Heart left ventricle (tissue), 16 donors: ENCODE measurements around the gene TADA2A. TPM values are rescaled to one million over a fixed set of nuclear protein-coding genes. Genes with fewer than 3 reads are reported as not detected.
"Not testable (repeated sequence)": the region's sequence is repeated elsewhere in the genome, so short reads cannot be mapped to it uniquely, and the experiment has no call there.

ENCODE experiments used
- ATAC-seq, 4 donors: fragments of 200-7000 bp; cut with Tn5 transposase; one replicate each; pipeline ENCODE4 v1.9.1; 2020 to 2022; ENCODE audit warnings: moderate library complexity in 4 of 4, mild to moderate bottlenecking in 3 of 4, moderate number of reproducible peaks in 1 of 4
- DNase-seq, 5 donors: peaks; one replicate each; pipeline ENCODE4 v3.0.0-alpha.2; 2020
- H3K27ac ChIP-seq, 12 donors: fragments of 200-600 bp; sonication (generic) in 4 of 12; one replicate each; pipeline versions ENCODE4 v1.5.0 to v1.8.0; 2016 to 2022; ENCODE audit warnings: mild to moderate bottlenecking in 2 of 12
- H3K27me3 ChIP-seq, 9 donors: fragments of 200-600 bp; sonication (generic) in 2 of 9; one replicate each; pipeline versions ENCODE4 v1.5.1 to v1.8.0; 2016 to 2022; ENCODE audit warnings: mild to moderate bottlenecking in 3 of 9
- H3K36me3 ChIP-seq, 9 donors: fragments of 200-600 bp; sonication (generic) in 2 of 9; one replicate each; pipeline versions ENCODE4 v1.5.0 to v1.8.0; 2018 to 2022; ENCODE audit warnings: mild to moderate bottlenecking in 2 of 9
- H3K4me1 ChIP-seq, 12 donors: fragments of 200-600 bp; sonication (generic) in 4 of 12; one replicate each; pipeline versions ENCODE4 v1.5.0 to v1.8.0; 2016 to 2022; ENCODE audit warnings: mild to moderate bottlenecking in 3 of 12
- H3K4me3 ChIP-seq, 12 donors: fragments of 200-600 bp; sonication (generic) in 4 of 12; one replicate each; pipeline versions ENCODE4 v1.5.0 to v1.8.0; 2017 to 2022; ENCODE audit warnings: mild to moderate bottlenecking in 9 of 12, moderate library complexity in 4 of 12
- H3K9me3 ChIP-seq, 12 donors: fragments of 200-600 bp; sonication (generic) in 4 of 12; one replicate each; pipeline versions ENCODE4 v1.5.0 to v1.8.0; 2016 to 2022; ENCODE audit warnings: mild to moderate bottlenecking in 1 of 12
- POLR2A ChIP-seq, 2 donors: fragments of 450-650 bp; IDR thresholded peaks; one replicate each; pipeline ENCODE4 v1.6.1; 2017; ENCODE audit warnings: antibody characterized with exemption in 2 of 2, mild to moderate bottlenecking in 2 of 2, moderate library complexity in 2 of 2
- WGBS, 4 donors: extraction: QIAGEN DNeasy Blood & Tissue Kit in 2 of 4; methylation state at CpG; one replicate each; pipeline versions ENCODE4 v1.1.5 to v1.1.7; 2013 to 2018; 5-methylcytosine and 5-hydroxymethylcytosine counted together
- intact Hi-C, 10 donors: fragments of 100-400 bp; cut with DNase I; formaldehyde crosslinking; loops; one replicate each; pipeline versions ENCODE4 v1.11.1 to v1.14.2; 2022
- polyA plus RNA-seq, 2 donors: library from polyadenylated mRNA; stranded (reverse); fragments of 200-250 nt; gene quantifications; one replicate each; pipeline ENCODE4 v1.2.3, GENCODE V29; 2013
- total RNA-seq, 9 donors: library from RNA; depleted of rRNA in 2 of 9; stranded (reverse); fragments of >200 nt in 2 of 9; fragmentation: NEBNext Ultra II Directional in 3 of 9; extraction: Animal tissue kit (Norgen Biotek cat#: 25700) in 3 of 9; gene quantifications; one replicate each; pipeline versions ENCODE4 v1.1.0 to v1.2.4, GENCODE V29; 2016 to 2023
- TF ChIP-seq, protein P1 (sequence below), 12 donors: fragments of 200-600 bp; sonication (generic) in 4 of 12; IDR thresholded peaks; one replicate each; pipeline versions ENCODE4 v1.5.0 to v1.8.0; 2018 to 2022; ENCODE audit warnings: antibody characterized with exemption in 12 of 12, mild to moderate bottlenecking in 5 of 12
- donor health status: ischemic (EF 13 %, LVEDD 7.1; RV severe dilation, severe dysfunction).
- donor health status: healthy with polysubstance abuse.
- donor health status: DM: no; HTN: yes; CAD: no.
- donor health status: DM: no; HTN: no; CAD: no.
- donor health status: ischemic (EF 25% LVEDD 6.9; RV normal size, moderate dysfunction).
- donor health status: ischemic (EF 25% LVEDD 5.7; RV mildly dilated, moderate dysfunction).
- donor health status: healthy.
- donor health status: DM: yes; HTN: yes; CAD: no.
- donor health status: ischemic (EF 35%, LVEDD 5.7; RV mildly dilated, moderate dysfunction).
- donor health status: nonischemic (EF 11% LVEDD 7.7; RV severe dilation, severe dysfunction).
- donor health status: DM: yes; HTN: yes; CAD: no.
- donor health status: PGD.
- donor health status: ischemic (EF 29% LVEDD 5.4; RV normal size, mild dysfunction).
- donor health status: nonischemic (EF 23%, LVEDD 6.1; RV moderate dilation, normal function).

TADA2A gene
- total and polyA plus RNA-seq, 11 donors, result 5.7 to 19.4 (median 12.5) TPM

DNA sequence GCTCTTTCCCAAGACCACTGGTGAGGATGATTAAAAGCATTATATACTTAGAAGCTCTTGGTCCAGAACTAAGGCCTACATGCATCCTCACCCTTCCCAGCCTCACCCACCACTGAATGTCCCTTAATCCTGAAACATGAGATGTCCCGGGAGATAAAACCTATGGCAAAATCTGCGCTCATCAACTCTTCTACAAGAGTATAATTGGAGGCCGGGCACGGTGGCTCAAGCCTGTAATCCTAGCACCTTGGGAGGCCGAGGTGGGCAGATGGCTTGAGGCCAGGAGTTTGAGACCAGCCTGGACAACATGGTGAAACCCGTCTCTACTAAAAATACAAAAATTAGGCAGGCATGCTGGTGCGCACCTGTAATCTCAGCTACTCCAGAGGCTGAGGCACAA, 13.3 kb upstream of the TADA2A start:
- Histone ChIP-seq H3K4me1 (peaks cover 0 to 20% (median 6%) of the 10 kb centered on the region in 12 donors), H3K9me3 (no peaks in the 10 kb centered on the region), H3K36me3 (no peaks in the 10 kb centered on the region), H3K27me3 (no peaks in the 10 kb centered on the region), H3K27ac (no peak overlapping the region), H3K4me3 (no peak overlapping the region)
- intact Hi-C loops, result no loop called here
- ATAC-seq, result no peak
- no peak for DNase-seq
- TF ChIP-seq POLR2A (IDR thresholded peaks at IDR 0.05), result no peak
- TF ChIP-seq, protein P1, sequence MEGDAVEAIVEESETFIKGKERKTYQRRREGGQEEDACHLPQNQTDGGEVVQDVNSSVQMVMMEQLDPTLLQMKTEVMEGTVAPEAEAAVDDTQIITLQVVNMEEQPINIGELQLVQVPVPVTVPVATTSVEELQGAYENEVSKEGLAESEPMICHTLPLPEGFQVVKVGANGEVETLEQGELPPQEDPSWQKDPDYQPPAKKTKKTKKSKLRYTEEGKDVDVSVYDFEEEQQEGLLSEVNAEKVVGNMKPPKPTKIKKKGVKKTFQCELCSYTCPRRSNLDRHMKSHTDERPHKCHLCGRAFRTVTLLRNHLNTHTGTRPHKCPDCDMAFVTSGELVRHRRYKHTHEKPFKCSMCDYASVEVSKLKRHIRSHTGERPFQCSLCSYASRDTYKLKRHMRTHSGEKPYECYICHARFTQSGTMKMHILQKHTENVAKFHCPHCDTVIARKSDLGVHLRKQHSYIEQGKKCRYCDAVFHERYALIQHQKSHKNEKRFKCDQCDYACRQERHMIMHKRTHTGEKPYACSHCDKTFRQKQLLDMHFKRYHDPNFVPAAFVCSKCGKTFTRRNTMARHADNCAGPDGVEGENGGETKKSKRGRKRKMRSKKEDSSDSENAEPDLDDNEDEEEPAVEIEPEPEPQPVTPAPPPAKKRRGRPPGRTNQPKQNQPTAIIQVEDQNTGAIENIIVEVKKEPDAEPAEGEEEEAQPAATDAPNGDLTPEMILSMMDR (IDR thresholded peaks at IDR 0.05), result no peak
- WGBS, 4 donors, result 97 to 99% (median 98%) methylated on average over 7 of the region's 7 CpGs

DNA sequence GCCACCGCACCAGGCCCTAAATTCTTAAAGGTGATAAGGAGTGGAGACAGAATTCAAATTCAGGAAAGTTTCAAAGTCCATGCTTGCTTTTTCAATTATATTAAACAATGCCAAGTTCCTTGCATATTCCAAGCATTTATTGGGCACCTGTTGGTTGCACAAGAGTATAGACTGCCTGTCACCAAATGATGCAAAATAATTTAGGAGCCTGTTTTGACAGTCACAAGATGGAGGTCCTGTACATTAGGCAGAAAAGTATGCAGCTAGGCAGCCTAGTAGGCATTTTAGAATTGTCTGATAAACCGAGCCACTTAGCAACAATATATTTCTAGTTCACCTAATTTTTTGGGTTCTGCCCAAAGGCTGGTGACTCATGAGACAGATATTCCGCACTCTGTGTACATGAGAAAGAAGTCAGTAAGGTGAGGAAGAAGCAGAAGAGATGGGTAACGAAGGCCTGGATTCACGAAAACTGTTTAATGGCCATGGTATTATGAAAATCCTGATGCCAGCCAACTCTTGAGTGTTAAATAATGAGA, 7.4 kb upstream of the TADA2A start:
- intact Hi-C loops, result no loop called here
- TF ChIP-seq, protein P1 (IDR thresholded peaks at IDR 0.05), result no peak
- no peak for TF ChIP-seq POLR2A (IDR thresholded peaks at IDR 0.05)
- Histone ChIP-seq H3K27ac (no peak overlapping the region), H3K4me3 (no peak overlapping the region), H3K27me3 (no peaks in the 10 kb centered on the region), H3K4me1 (peaks cover 0 to 4% (median 0%) of the 10 kb centered on the region in 12 donors), H3K36me3 (no peaks in the 10 kb centered on the region), H3K9me3 (no peaks in the 10 kb centered on the region)
- DNase-seq (no peak), ATAC-seq (no peak)
- 84 to 95% (median 94%) methylated on average over 5 of the region's 5 CpGs for WGBS, 4 donors

DNA sequence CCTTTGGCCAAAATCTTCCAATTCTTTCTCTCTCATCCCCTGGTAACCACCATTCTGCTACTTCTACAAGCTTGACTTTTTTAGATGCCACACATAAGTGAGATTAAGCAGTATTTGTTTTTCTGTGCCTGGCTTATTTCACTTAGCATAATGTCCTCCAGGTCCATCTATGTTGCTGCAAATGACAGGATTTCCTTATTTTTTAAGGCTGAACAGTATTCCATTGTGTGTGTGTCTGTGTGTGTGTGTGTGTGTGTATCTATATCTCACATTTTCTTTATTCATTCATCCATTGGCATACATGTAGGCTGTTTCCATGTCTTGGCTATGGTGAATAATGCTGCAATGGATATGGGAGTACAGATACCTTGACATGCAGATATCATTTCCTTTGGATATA, 6.2 kb upstream of the TADA2A start:
- Histone ChIP-seq H3K4me1 (peaks cover 0 to 16% (median 2%) of the 10 kb centered on the region in 12 donors), H3K27me3 (no peaks in the 10 kb centered on the region), H3K27ac (no peak overlapping the region), H3K4me3 (no peak overlapping the region), H3K36me3 (no peaks in the 10 kb centered on the region), H3K9me3 (no peaks in the 10 kb centered on the region)
- ATAC-seq (no peak), DNase-seq (no peak)
- TF ChIP-seq, protein P1 (IDR thresholded peaks at IDR 0.05), result no peak
- no peak for TF ChIP-seq POLR2A (IDR thresholded peaks at IDR 0.05)
- intact Hi-C loops, result loop anchor here in 2 of 10 donors (5.0 to 10.0 kb wide), 2 partner anchors 38 to 796 kb away; partner anchors contain the start of gene MRM1 (in 1 of the 2)

DNA sequence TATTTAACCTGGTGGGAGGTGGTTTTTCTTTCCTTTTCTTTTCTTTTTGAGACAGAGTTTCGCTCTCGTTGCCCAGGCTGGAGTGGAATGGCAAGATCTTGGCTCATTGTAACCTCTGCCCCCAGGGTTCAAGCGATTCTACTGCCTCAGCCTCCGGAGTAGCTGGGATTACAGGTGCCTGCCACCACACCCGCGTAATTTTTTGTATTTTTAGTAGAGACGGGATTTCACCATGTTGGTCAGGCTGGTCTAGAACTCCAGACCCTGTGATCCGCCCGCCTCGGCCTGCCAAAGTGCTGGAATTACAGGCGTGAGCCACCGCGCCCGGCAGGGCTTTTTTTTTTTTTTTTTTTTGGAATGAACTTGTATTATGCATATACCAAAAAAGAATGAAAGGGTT, 1.2 kb upstream of the TADA2A start:
- DNase-seq, ATAC-seq, H3K27me3 ChIP-seq, H3K36me3 ChIP-seq, H3K9me3 ChIP-seq: not testable (repeated sequence)
- H3K4me3 ChIP-seq, result peak overlapping the region in 9 of 12 donors; percentile 66 to 96 (median 85)
- 76 to 86% (median 79%) methylated on average over 14 of the region's 14 CpGs for WGBS, 4 donors
- intact Hi-C loops, result loop anchor here in 4 of 10 donors (1.0 to 10.0 kb wide), 4 partner anchors 33 to 801 kb away; partner anchors contain the start of gene MRM1 (in 1 of the 4)
- H3K27ac ChIP-seq, result peak overlapping the region in 1 of 12 donors; percentile 93
- H3K4me1 ChIP-seq, result peaks cover 0 to 29% (median 12%) of the 10 kb centered on the region in 12 donors
